K562 (cell line): ENCODE results near the gene BRPF1. TPM values are rescaled to one million over a fixed set of nuclear protein-coding genes. Genes with fewer than 3 reads are reported as not detected.
A peak's percentile ranks its signal among the peaks of the same experiment; 100 is the strongest.

ENCODE experiments used
- CBX8 ChIP-seq: fragments of 200-600 bp; sonication (generic); IDR thresholded peaks from 2 replicates; pipeline ENCODE4 v1.6.1; 2012; ENCODE audit warnings: borderline replicate concordance, mixed run types, low read depth, mild to moderate bottlenecking, moderate library complexity, mixed read lengths, low read length, control low read depth, inconsistent platforms; ENCODE audit not compliant: poor library complexity, severe bottlenecking; ENCODE audit errors: extremely low read depth
- CEBPZ ChIP-seq: fragments of 150-350 bp; IDR thresholded peaks from 2 replicates; pipeline ENCODE4 v1.6.1; 2014; ENCODE audit warnings: low read depth, mild to moderate bottlenecking, low read length, borderline replicate concordance
- CHD4 ChIP-seq: fragments of 200-600 bp; sonication (generic); IDR thresholded peaks from 3 replicates; pipeline ENCODE4 v1.6.1; 2012; ENCODE audit warnings: low read depth, mild to moderate bottlenecking, mixed read lengths, low read length, inconsistent platforms; ENCODE audit not compliant: insufficient read depth, insufficient replicate concordance, poor library complexity, severe bottlenecking
- ERF ChIP-seq: fragments of 450-650 bp; formaldehyde crosslinking; IDR thresholded peaks from 2 replicates; pipeline ENCODE4 v1.4.0; 2020; ENCODE audit warnings: mild to moderate bottlenecking, mixed read lengths
- FOS ChIP-seq: IDR thresholded peaks from 3 replicates; pipeline ENCODE4 v1.6.1; 2011; ENCODE audit not compliant: insufficient read length; ENCODE audit errors: extremely low read depth
- HDAC3 ChIP-seq: fragments of 450-650 bp; IDR thresholded peaks from 2 replicates; pipeline ENCODE4 v1.6.1; 2018; ENCODE audit warnings: borderline replicate concordance, mild to moderate bottlenecking, moderate library complexity; ENCODE audit not compliant: partially characterized antibody
- IFI16 ChIP-seq: fragments of 250-450 bp; sonication (Bioruptor Pico); IDR thresholded peaks from 2 replicates; pipeline ENCODE4 v2.1.2; 2022; ENCODE audit warnings: mild to moderate bottlenecking, inconsistent platforms
- ILK ChIP-seq: fragments of 450-650 bp; IDR thresholded peaks from 2 replicates; pipeline ENCODE4 v1.6.1; 2016; ENCODE audit warnings: missing genetic modification characterization, low read depth, mild to moderate bottlenecking, missing compliant biosample characterization, moderate library complexity, borderline replicate concordance
- NCOA6 ChIP-seq: fragments of 450-650 bp; IDR thresholded peaks from 2 replicates; pipeline ENCODE4 v1.6.1; 2017; ENCODE audit warnings: mild to moderate bottlenecking
- NCOR1 ChIP-seq: fragments of 450-650 bp; IDR thresholded peaks from 2 replicates; pipeline ENCODE4 v1.6.1; 2016; ENCODE audit warnings: mild to moderate bottlenecking, moderate library complexity
- NFYB ChIP-seq: IDR thresholded peaks from 2 replicates; pipeline ENCODE4 v1.6.1; 2011; ENCODE audit warnings: mild to moderate bottlenecking, moderate library complexity; ENCODE audit not compliant: insufficient read length; ENCODE audit errors: extremely low read depth
- PCBP2 ChIP-seq: fragments of 200-400 bp; formaldehyde crosslinking; IDR thresholded peaks from 2 replicates; pipeline ENCODE4 v1.6.1; 2018; ENCODE audit warnings: low read length, low read depth, mild to moderate bottlenecking, moderate library complexity; ENCODE audit not compliant: poor library complexity, severe bottlenecking
- RB1 ChIP-seq: fragments of 450-650 bp; IDR thresholded peaks from 2 replicates; pipeline ENCODE4 v1.6.1; 2017; ENCODE audit warnings: low read depth, mild to moderate bottlenecking
- RBM17 ChIP-seq: fragments of 200-400 bp; formaldehyde crosslinking; IDR thresholded peaks from 2 replicates; pipeline ENCODE4 v1.6.1; 2017; ENCODE audit warnings: low read depth, mild to moderate bottlenecking, low read length, borderline replicate concordance
- SAFB2 ChIP-seq: fragments of 200-400 bp; formaldehyde crosslinking; IDR thresholded peaks from 2 replicates; pipeline ENCODE4 v1.6.1; 2018; ENCODE audit warnings: borderline replicate concordance, low read length, low read depth, moderate library complexity; ENCODE audit not compliant: severe bottlenecking
- SLC30A9 ChIP-seq: fragments of 250-450 bp; sonication (Bioruptor Pico); IDR thresholded peaks from 2 replicates; pipeline ENCODE4 v1.8.0; 2022; ENCODE audit warnings: mild to moderate bottlenecking, moderate library complexity
- STAG1 ChIP-seq: sonication (generic); formaldehyde crosslinking; IDR thresholded peaks from 2 replicates; pipeline ENCODE4 v1.5.0; 2020; ENCODE audit warnings: missing genetic modification reagents, borderline replicate concordance
- XRCC3 ChIP-seq: fragments of 450-650 bp; IDR thresholded peaks from 2 replicates; pipeline ENCODE4 v1.6.1; 2017; ENCODE audit warnings: mild to moderate bottlenecking, moderate library complexity
- ZFP36 ChIP-seq: fragments of 150-350 bp; IDR thresholded peaks from 2 replicates; pipeline ENCODE4 v1.6.1; 2018; ENCODE audit warnings: low read length, low read depth; ENCODE audit not compliant: partially characterized antibody
- ZNF239 ChIP-seq: fragments of 250-450 bp; sonication (Bioruptor Pico); IDR thresholded peaks from 2 replicates; pipeline ENCODE4 v1.4.0; 2020; ENCODE audit warnings: mild to moderate bottlenecking
- ZNF316 ChIP-seq: fragments of 450-650 bp; IDR thresholded peaks from 2 replicates; pipeline ENCODE4 v1.6.1; 2016
- polyA plus RNA-seq, 8 experiments: library from polyadenylated mRNA; depleted of rRNA in 4 of 8; stranded (reverse) in 5 of 8; unstranded in 3 of 8; fragments of >200 nt; fragmentation: Nextera tagmentation in 2 of 8; fragmentation: Illumina TruSeq in 1 of 8; extraction: Ambion mirVana in 2 of 8; extraction: Trizol in 1 of 8; gene quantifications; 2 replicates each; pipeline versions ENCODE4 v1.2.1 to v1.2.3, GENCODE V29; 2011 to 2014; ENCODE audit warnings: inconsistent platforms in 1 of 8, missing spikeins in 1 of 8
- total RNA-seq, 7 experiments: library from RNA; depleted of rRNA in 6 of 7; stranded (reverse); fragments of >200 nt in 6 of 7; fragmentation: Illumina TruSeq in 2 of 7; extraction: Trizol in 2 of 7; gene quantifications; 2 replicates each; pipeline versions ENCODE4 v1.2.1 to v1.2.3, GENCODE V29; 2011 to 2021; ENCODE audit warnings: low replicate concordance in 1 of 7
- TF ChIP-seq, protein P1 (sequence below): sonication (generic); formaldehyde crosslinking; IDR thresholded peaks from 2 replicates; pipeline ENCODE4 v1.8.0; 2022; ENCODE audit warnings: missing genetic modification reagents, mild to moderate bottlenecking, borderline replicate concordance

Gene BRPF1
- total and polyA plus RNA-seq, 9 of the 15 experiments (the other 6 are each of a cell fraction or from before 2014, with no cell fraction given) = 1.1 to 40.2 (median 23.5) TPM

GRCh38 chr3:9715764-9716437 lies 15.6 kb upstream of the BRPF1 start (continued):
- TF ChIP-seq HDAC3 (peak; percentile 69), CHD4 (no peak), NCOA6 (peak; percentile 36), ZNF316 (no peak), SAFB2 (no peak), ZNF239 (0 out of 2 replicates have a peak, but pooled peaks have one; percentile 29), ERF (CRISPR knock-in tag) (no peak), XRCC3 (no peak), ILK (tag) (no peak), NFYB (no peak), PCBP2 (no peak), RBM17 (no peak), SLC30A9 (no peak), ZFP36 (peak; percentile 6), IFI16 (CRISPR knock-in tag) (no peak), CEBPZ (no peak), CBX8 (no peak), RB1 (peak; percentile 80), FOS (peak; percentile 80), NCOR1 (peak; percentile 63), STAG1 (CRISPR knock-in tag) (peak; percentile 89)
- TF ChIP-seq, protein P1, sequence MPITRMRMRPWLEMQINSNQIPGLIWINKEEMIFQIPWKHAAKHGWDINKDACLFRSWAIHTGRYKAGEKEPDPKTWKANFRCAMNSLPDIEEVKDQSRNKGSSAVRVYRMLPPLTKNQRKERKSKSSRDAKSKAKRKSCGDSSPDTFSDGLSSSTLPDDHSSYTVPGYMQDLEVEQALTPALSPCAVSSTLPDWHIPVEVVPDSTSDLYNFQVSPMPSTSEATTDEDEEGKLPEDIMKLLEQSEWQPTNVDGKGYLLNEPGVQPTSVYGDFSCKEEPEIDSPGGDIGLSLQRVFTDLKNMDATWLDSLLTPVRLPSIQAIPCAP (CRISPR knock-in tag) = no peak
